Prostate gland (tissue), 2 donors: Measurements from ENCODE around the gene OR5M8.

ENCODE experiments used
- POLR2A ChIP-seq: fragments of 450-650 bp; IDR thresholded peaks from one replicate; pipeline ENCODE4 v1.6.1; 2016; ENCODE audit warnings: antibody characterized with exemption, mild to moderate bottlenecking
- POLR2AphosphoS5 ChIP-seq: sonication (generic); formaldehyde crosslinking; IDR thresholded peaks from one replicate; pipeline ENCODE4 v1.6.1; 2017; ENCODE audit warnings: antibody characterized with exemption
- TF ChIP-seq, protein P1 (sequence below), 4 experiments: fragments of 200-600 bp in 2 of 4; fragments of 450-650 bp in 2 of 4; sonication (generic) in 2 of 4; IDR thresholded peaks; 1 replicate in 3 of 4; 2 replicates in 1 of 4; pipeline ENCODE4 v1.5.1; 2016 to 2019; ENCODE audit warnings: antibody characterized with exemption in 4 of 4, mild to moderate bottlenecking in 2 of 4, moderate library complexity in 2 of 4

DNA sequence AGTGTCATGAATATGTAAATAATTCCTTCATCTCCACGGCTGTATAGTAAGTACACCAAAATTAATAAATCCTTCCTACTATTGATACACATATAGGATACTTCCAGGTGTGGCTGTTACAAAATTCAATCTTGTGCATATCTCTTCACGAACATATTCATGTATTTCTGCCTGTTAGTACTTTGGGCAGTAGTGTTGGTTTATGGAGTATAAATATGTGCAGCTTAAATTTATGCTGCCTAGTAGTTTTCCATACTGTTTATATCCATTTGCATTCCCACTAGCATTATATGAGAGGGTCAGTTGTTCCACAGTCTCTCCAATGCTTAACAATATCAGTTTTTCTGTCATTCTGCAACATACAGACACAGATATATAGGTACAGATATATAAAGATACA is 3.9 kb upstream of the OR5M8 start:
- TF ChIP-seq, protein P1, sequence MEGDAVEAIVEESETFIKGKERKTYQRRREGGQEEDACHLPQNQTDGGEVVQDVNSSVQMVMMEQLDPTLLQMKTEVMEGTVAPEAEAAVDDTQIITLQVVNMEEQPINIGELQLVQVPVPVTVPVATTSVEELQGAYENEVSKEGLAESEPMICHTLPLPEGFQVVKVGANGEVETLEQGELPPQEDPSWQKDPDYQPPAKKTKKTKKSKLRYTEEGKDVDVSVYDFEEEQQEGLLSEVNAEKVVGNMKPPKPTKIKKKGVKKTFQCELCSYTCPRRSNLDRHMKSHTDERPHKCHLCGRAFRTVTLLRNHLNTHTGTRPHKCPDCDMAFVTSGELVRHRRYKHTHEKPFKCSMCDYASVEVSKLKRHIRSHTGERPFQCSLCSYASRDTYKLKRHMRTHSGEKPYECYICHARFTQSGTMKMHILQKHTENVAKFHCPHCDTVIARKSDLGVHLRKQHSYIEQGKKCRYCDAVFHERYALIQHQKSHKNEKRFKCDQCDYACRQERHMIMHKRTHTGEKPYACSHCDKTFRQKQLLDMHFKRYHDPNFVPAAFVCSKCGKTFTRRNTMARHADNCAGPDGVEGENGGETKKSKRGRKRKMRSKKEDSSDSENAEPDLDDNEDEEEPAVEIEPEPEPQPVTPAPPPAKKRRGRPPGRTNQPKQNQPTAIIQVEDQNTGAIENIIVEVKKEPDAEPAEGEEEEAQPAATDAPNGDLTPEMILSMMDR (IDR thresholded peaks at IDR 0.05): no peak
- TF ChIP-seq POLR2A (no peak), POLR2AphosphoS5 (no peak)
